HG02973 (cell line): ENCODE measurements around the gene RIPPLY2.
"Not testable (repeated sequence)": the region's sequence is repeated elsewhere in the genome, so short reads cannot be mapped to it uniquely, and the experiment has no call there.

Experiments
- ATAC-seq: cut with Tn5 transposase; IDR thresholded peaks from one replicate; pipeline ENCODE4 v1.9.1; 2021; ENCODE audit warnings: moderate library complexity; ENCODE audit not compliant: unreplicated experiment

RIPPLY2 gene

DNA sequence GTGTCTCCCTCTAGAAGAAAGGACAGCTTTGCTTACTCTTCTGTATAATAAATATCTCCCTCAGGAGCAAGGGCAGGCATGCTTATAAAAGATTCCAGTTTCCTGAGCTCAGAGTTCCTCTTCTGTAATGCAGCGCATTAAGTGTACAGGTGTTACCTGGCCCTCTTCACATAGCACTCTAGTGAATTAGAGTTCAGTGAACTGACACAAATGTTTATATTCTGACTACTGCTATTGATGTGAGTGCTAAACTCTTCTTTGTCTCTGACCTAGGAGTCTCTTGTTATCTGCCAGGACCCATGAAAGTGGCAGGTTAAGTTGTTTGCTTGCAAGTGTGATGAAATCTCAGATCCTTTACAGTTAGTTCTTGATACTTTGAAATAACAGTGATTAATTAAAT is 39.9 kb downstream of the RIPPLY2 start:
- ATAC-seq: no peak

DNA sequence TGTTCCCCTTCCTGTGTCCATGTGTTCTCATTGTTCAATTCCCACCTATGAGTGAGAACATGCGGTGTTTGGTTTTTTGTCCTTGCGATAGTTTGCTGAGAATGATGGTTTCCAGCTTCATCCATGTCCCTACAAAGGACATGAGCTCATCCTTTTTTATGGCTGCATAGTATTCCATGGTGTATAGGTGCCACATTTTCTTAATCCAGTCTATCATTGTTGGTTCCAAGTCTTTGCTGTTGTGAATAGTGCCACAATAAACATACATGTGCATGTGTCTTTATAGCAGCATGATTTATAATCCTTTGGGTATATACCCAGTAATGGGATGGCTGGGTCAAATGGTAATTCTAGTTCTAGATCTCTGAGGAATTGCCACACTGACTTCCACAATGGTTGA is 43.9 kb downstream of the RIPPLY2 start:
- ATAC-seq: not testable (repeated sequence)

DNA sequence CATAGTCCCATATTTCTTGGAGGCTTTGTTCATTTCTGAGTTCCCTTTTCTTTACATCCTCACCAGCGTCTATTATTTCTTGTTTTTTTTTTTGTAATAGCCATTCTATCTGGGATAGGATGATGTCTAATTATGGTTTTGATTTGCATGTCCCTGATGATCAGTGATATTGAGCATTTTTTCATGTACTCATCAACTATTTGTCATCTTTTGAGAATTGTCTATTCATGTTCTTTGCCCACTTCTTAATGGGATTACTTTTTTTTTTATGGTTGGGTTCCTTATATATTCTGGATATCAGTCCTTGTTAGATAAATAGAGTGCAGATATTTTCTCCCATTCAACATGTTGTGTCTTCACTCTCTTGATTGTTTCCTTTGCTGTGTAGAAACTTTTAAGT is 48.5 kb downstream of the RIPPLY2 start:
- no peak for ATAC-seq

DNA sequence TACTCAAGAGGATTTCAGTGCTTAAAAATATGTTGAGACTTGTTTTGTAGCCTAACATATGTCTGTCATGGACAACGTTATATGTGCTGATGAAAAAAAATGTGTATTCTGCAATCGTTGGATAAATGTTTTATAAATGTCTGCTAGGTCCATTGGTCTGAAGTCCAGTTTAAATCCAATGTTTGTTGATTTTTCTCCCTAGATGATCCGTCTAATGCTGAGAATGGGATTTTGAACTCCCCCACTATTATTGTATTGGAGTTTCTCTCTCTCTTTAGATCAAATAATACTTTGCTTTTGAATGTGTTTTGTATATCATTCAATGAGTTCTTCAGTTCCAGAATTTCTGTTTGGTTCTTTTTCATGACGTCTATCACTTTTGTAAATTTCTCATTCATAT is 51.2 kb downstream of the RIPPLY2 start:
- no peak for ATAC-seq

DNA sequence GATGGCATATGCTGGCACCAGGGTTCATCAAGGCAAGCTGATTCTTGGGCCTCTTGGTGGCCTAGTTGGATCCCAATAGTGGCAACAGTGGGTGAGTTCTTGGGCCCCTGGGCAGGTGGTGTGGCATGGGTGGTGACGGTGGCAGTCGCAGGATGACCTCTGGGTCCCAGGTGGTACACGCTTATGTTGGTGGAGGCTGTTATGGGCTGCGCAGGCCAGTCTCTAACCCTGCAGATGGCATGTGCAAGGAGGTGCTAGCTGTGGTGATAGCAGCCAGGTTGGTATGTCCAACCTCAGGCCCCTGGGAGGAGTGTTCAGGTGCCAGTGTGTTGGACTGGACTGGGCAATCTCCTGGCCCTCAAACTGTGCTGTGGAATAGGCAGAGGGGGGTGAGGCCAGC is 52.5 kb downstream of the RIPPLY2 start:
- ATAC-seq: no peak
